Left lung (tissue), 14 donors: ENCODE data around the gene SLC18A3. TPM values are rescaled to one million over a fixed set of nuclear protein-coding genes. Genes with fewer than 3 reads are reported as not detected.

ENCODE experiments used
- ATAC-seq: fragments of 200-7000 bp; cut with Tn5 transposase; one replicate; pipeline ENCODE4 v1.9.1; 2020; ENCODE audit warnings: moderate library complexity
- DNase-seq, 4 donors: peaks; one replicate each; pipeline ENCODE4 v3.0.0-alpha.2; 2013 to 2020
- H3K27ac ChIP-seq, 2 donors: fragments of 200-600 bp; sonication (generic) in 1 of 2; one replicate each; pipeline versions ENCODE4 v1.5.0 to v1.8.0; 2020 to 2021
- H3K27me3 ChIP-seq, 2 donors: fragments of 200-600 bp; sonication (generic) in 1 of 2; one replicate each; pipeline versions ENCODE4 v1.5.0 to v1.8.0; 2020 to 2021
- H3K36me3 ChIP-seq, 2 donors: fragments of 200-600 bp; sonication (generic) in 1 of 2; one replicate each; pipeline versions ENCODE4 v1.5.0 to v1.8.0; 2020 to 2021
- H3K4me1 ChIP-seq, 2 donors: fragments of 200-600 bp; one replicate each; pipeline ENCODE4 v1.8.0; 2021
- H3K4me3 ChIP-seq, 2 donors: fragments of 200-600 bp; sonication (generic) in 1 of 2; one replicate each; pipeline versions ENCODE4 v1.5.0 to v1.8.0; 2020 to 2021; ENCODE audit warnings: mild to moderate bottlenecking in 1 of 2
- H3K9me3 ChIP-seq, 2 donors: fragments of 200-600 bp; sonication (generic) in 1 of 2; one replicate each; pipeline versions ENCODE4 v1.5.0 to v1.8.0; 2020 to 2021
- CTCF ChIP-seq, 2 donors: fragments of 200-600 bp; sonication (generic) in 1 of 2; IDR thresholded peaks; one replicate each; pipeline versions ENCODE4 v1.5.0 to v1.8.0; 2021; ENCODE audit warnings: antibody characterized with exemption in 2 of 2
- intact Hi-C, 2 donors: fragments of 100-400 bp; cut with DNase I; formaldehyde crosslinking; loops; one replicate each; pipeline versions ENCODE4 v1.11.2 to v1.14.2; 2022
- long read RNA-seq, 12 donors: library from polyadenylated mRNA in 2 of 12; unstranded in 2 of 12; transcript quantifications; one replicate each; pipeline ENCODE4 v2.0.0 and lab custom pipeline, GENCODE V29; 2019 to 2026
- polyA plus RNA-seq, 6 donors: library from polyadenylated mRNA; unstranded; fragments of 120-200 nt; gene quantifications; one replicate each; pipeline ENCODE4 v1.2.1, GENCODE V29; 2013; ENCODE audit not compliant: insufficient read length in 6 of 6
- total RNA-seq, 2 donors: library from RNA; stranded (reverse); fragmentation: NEBNext Ultra II Directional; extraction: Animal tissue kit (Norgen Biotek cat#: 25700); gene quantifications; one replicate each; pipeline ENCODE4 v1.2.1, GENCODE V29; 2021
- donor health status: DM: no; HTN: yes; CAD: no.
- donor health status: DM: no; HTN: no; CAD: no.

The SLC18A3 gene
- total RNA-seq (not detected), polyA plus RNA-seq (not detected)
- long read RNA-seq, donor 1 = 0 reads
- long read RNA-seq, donor 2 = 0 reads
- long read RNA-seq, donor 3 = 0 reads
- long read RNA-seq, donor 4 = 0 reads
- long read RNA-seq, donor 5 = 0 reads
- long read RNA-seq, donor 6 = 0 reads
- long read RNA-seq, donor 7 = 0 reads
- long read RNA-seq, donor 8 = 0 reads
- long read RNA-seq, donor 9 = 0 reads
- long read RNA-seq, donor 10 = 0 reads
- long read RNA-seq, donor 11, transcript SLC18A3-201 (1 exons, 2,420 nt) = major isoform, 35 of 35 reads
- long read RNA-seq, donor 11, partial matches to known transcripts = 0 of 35 reads
- long read RNA-seq, donor 11, other reads (novel, unspliced or antisense) = 0 of 35 reads
- long read RNA-seq, donor 12 = 0 reads

DNA sequence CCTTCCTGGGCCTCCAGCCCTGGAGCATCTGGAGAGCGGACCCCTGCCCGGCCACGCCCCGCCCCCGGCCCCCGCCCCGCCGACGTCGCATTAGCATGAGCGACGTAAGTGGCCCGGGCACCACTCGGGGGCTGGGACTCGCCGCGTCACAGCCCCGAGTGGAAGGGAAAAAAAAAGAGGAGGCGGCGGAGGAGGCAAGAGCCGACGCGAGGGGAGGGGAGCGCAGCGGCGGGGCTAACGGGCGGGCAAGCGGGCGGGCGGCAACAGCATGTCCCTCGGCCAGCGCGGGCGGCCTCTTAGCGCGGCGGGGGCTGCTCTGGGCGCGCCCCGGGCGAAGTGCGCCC lies at the start of gene SLC18A3:
TSS of gene SLC18A3 (plus strand) at position 197 of the 344 bp plus-strand sequence. CDS start 431 bp downstream, outside the sequence.
- Histone ChIP-seq H3K9me3 (no peaks in the 10 kb centered on the region), H3K27me3 (peaks cover 77 to 96% of the 10 kb centered on the region in 2 donors), H3K36me3 (no peaks in the 10 kb centered on the region), H3K4me3 (no peak within 1 kb of the TSS), H3K4me1 (peaks cover 5 to 20% of the 10 kb centered on the region in 2 donors), H3K27ac (no peak within 1 kb of the TSS)
- ATAC-seq (no peak), DNase-seq (no peak)
- TF ChIP-seq CTCF (IDR thresholded peaks at IDR 0.05) = no peak
- intact Hi-C loops = no loop called here

- Histone ChIP-seq H3K4me1 (no peaks in the 10 kb centered on the region), H3K27me3 (no peaks in the 10 kb centered on the region), H3K9me3 (peaks cover 0 to 3% of the 10 kb centered on the region in 2 donors), H3K4me3 (no peak overlapping the region), H3K27ac (no peak overlapping the region), H3K36me3 (no peaks in the 10 kb centered on the region)
- no peak for TF ChIP-seq CTCF (IDR thresholded peaks at IDR 0.05)
- ATAC-seq (no peak), DNase-seq (no peak)
- intact Hi-C loops = no loop called here
These were observed 49.6 kb upstream of the SLC18A3 start for GRCh38 chr10:49560526-49560925.

DNA sequence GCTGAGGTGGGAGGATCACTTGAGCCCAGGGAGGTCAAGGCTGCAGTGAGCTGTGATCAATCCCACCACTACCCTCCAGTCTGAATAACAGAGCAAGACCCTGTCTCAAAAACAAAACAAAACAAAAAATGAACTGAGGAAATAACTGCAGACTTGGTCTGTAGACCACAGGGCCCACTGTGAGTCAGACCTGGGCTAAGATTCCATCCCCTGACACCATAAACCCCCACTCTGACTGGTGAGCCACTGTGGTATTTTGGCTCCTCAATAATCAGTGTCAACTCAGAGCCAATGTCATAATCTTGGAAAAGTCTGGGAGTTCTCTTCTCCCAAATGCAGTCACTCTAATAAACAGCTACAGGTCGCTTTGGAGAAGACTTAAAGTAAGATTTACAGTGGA lies 47.2 kb upstream of the SLC18A3 start:
- no peaks in the 10 kb centered on the region for H3K4me1 ChIP-seq
- H3K27ac ChIP-seq = no peak overlapping the region
- ATAC-seq (no peak), DNase-seq (no peak)
- no peaks in the 10 kb centered on the region for H3K27me3 ChIP-seq
- intact Hi-C loops = no loop called here
- H3K9me3 ChIP-seq = no peaks in the 10 kb centered on the region
- no peak for TF ChIP-seq CTCF (IDR thresholded peaks at IDR 0.05)
- no peak overlapping the region for H3K4me3 ChIP-seq
- H3K36me3 ChIP-seq = no peaks in the 10 kb centered on the region

DNA sequence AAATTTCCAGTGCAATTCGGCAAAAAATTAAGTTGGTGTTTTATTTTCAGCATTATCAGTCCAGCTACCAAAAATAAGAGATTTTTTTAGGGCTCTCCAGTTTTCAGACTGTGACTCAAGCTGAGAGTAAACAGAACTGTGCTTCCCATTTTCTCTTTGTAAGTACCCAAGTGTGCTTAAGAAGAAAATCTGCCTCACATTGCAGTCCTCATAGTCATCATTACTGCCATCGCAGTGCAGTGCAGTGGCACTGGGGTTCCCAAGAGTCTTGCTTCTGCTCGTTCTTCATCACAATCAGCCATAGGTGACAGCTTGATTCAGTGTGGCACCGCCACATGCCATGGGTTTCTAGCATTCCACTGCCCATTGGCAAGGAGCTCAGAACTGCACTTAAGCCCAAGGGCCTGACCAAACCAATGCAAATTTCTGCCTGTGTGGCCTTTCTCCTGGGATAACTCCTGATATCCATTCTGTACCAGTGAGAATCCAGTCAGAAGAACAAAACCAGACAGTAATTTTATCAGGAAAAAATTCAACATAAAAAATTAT lies 45.6 kb upstream of the SLC18A3 start:
- TF ChIP-seq CTCF (IDR thresholded peaks at IDR 0.05) = no peak
- no peaks in the 10 kb centered on the region for H3K27me3 ChIP-seq
- intact Hi-C loops = no loop called here
- peak; percentile 47 for ATAC-seq
- peaks cover 0 to 4% of the 10 kb centered on the region in 2 donors for H3K9me3 ChIP-seq
- H3K27ac ChIP-seq = no peak overlapping the region
- no peak overlapping the region for H3K4me3 ChIP-seq
- no peak for DNase-seq
- H3K36me3 ChIP-seq = no peaks in the 10 kb centered on the region
- H3K4me1 ChIP-seq = no peaks in the 10 kb centered on the region

DNA sequence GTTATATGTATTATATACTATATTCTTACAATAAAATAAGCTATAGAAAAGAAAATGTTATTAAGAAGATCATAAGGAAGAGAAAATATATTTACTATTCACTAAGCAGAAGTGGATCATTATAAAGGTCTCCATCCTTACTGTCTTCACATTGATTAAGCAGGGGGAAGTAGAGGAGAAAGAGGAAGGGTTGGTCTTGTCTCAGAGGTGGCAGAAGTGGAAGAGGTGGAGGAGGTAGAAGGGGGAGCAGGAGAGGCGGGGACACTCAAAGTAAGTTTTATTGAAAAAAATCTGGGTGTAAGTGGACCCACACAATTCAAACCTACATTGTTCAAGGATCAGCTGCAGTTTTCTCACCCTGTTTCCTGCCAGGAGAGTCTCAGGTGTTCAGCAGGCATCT lies 42.3 kb upstream of the SLC18A3 start:
- no peak for DNase-seq
- ATAC-seq = no peak
- no peaks in the 10 kb centered on the region for H3K4me1 ChIP-seq
- H3K36me3 ChIP-seq = no peaks in the 10 kb centered on the region
- TF ChIP-seq CTCF (IDR thresholded peaks at IDR 0.05) = no peak
- peaks cover 0 to 4% of the 10 kb centered on the region in 2 donors for H3K9me3 ChIP-seq
- intact Hi-C loops = no loop called here
- no peak overlapping the region for H3K4me3 ChIP-seq
- no peaks in the 10 kb centered on the region for H3K27me3 ChIP-seq
- no peak overlapping the region for H3K27ac ChIP-seq
